ENCODE measurements around the gene ESRP2.
A peak's percentile ranks its signal among the peaks of the same experiment; 100 is the strongest.

ESRP2 gene

DNA sequence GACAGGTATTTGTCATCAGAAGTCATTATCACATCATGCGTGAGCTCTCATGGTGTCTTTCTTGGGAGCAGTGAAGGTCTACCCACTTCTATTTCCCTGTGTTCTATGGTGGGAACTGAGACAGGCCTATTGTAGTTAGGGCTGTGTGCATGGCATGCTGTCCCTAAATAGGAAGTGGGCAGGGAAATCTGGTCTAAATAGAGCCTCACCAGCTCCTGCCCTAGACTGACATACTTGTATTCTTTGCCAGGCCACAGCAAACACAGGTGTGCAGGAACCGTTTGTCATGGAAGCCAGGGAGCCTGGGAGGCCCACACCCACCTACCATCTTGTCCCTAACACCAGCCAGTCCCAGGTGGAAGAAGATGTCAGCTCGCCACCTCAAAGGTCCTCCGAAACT is 38.5 kb upstream of the ESRP2 start:
- TF ChIP-seq EZH2phosphoT487 (IDR thresholded peaks at IDR 0.05; ENCODE audit: borderline replicate concordance, low read length) = no peak
- TF ChIP-seq, protein P1, sequence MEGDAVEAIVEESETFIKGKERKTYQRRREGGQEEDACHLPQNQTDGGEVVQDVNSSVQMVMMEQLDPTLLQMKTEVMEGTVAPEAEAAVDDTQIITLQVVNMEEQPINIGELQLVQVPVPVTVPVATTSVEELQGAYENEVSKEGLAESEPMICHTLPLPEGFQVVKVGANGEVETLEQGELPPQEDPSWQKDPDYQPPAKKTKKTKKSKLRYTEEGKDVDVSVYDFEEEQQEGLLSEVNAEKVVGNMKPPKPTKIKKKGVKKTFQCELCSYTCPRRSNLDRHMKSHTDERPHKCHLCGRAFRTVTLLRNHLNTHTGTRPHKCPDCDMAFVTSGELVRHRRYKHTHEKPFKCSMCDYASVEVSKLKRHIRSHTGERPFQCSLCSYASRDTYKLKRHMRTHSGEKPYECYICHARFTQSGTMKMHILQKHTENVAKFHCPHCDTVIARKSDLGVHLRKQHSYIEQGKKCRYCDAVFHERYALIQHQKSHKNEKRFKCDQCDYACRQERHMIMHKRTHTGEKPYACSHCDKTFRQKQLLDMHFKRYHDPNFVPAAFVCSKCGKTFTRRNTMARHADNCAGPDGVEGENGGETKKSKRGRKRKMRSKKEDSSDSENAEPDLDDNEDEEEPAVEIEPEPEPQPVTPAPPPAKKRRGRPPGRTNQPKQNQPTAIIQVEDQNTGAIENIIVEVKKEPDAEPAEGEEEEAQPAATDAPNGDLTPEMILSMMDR (IDR thresholded peaks at IDR 0.05; ENCODE audit: low read depth, low read length, poor library complexity, severe bottlenecking) = no peak
- peak overlapping the region; percentile 46; the same call in 1 of the 2 replicates for H3K4me2 ChIP-seq (ENCODE audit: low read length)
- H3K79me2 ChIP-seq (ENCODE audit: control insufficient read depth, low read length) = peaks cover 77% of the 10 kb centered on the region
- peaks cover 62% of the 10 kb centered on the region for H3K36me3 ChIP-seq (ENCODE audit: control insufficient read depth, low read length)
- no peak overlapping the region for H3K4me3 ChIP-seq (ENCODE audit: low read length)
- no peak overlapping the region for H3K27ac ChIP-seq (ENCODE audit: low read depth, low read length)
- H3K4me1 ChIP-seq (ENCODE audit: control insufficient read depth, low read length) = peaks cover 52% of the 10 kb centered on the region
- H3K9me2 ChIP-seq (replicated peaks; ENCODE audit: control insufficient read depth, low read length) = no peaks in the 10 kb centered on the region
- H3K9me3 ChIP-seq (ENCODE audit: control insufficient read depth, insufficient read depth, low read length) = no peaks in the 10 kb centered on the region
- H4K20me1 ChIP-seq (ENCODE audit: control insufficient read depth, insufficient read depth, low read depth, low read length) = 0 out of 2 replicates have a peak, but pooled peaks cover 2% of the 10 kb centered on the region
- H3K27me3 ChIP-seq (ENCODE audit: control insufficient read depth, low read length) = no peaks in the 10 kb centered on the region
- H3F3A ChIP-seq (ENCODE audit: control insufficient read depth, insufficient read depth) = peaks cover 6% of the 10 kb centered on the region; the same call in 1 of the 2 replicates

DNA sequence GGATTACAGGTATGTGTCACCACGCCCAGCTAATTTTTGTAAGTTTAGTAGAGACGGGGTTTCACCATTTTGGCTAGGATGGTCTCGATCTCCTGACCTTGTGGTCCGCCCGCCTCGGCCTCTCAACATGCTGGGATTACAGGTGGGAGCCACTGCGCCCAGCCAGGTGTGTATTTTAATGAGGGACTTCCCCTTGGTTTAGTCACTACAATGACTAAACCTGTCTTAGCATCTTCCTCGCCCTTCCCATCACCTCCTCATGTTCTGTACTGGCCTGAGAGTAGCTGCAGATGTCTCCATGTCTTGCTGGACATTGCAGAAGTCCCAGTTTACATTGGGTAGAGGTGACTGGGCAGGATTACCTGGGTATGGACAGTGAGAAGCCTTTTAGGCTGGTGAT is 38.0 kb upstream of the ESRP2 start:
- Histone ChIP-seq H3K4me3 (ENCODE audit: low read length) (no peak overlapping the region), H3K27ac (ENCODE audit: low read depth, low read length) (no peak overlapping the region), H3K9me2 (replicated peaks; ENCODE audit: control insufficient read depth, low read length) (no peaks in the 10 kb centered on the region), H3F3A (ENCODE audit: control insufficient read depth, insufficient read depth) (peaks cover 6% of the 10 kb centered on the region; the same call in 1 of the 2 replicates), H3K36me3 (ENCODE audit: control insufficient read depth, low read length) (peaks cover 67% of the 10 kb centered on the region), H4K20me1 (ENCODE audit: control insufficient read depth, insufficient read depth, low read depth, low read length) (0 out of 2 replicates have a peak, but pooled peaks cover 2% of the 10 kb centered on the region), H3K9me3 (ENCODE audit: control insufficient read depth, insufficient read depth, low read length) (no peaks in the 10 kb centered on the region), H3K79me2 (ENCODE audit: control insufficient read depth, low read length) (peaks cover 79% of the 10 kb centered on the region), H3K4me1 (ENCODE audit: control insufficient read depth, low read length) (peaks cover 52% of the 10 kb centered on the region), H3K27me3 (ENCODE audit: control insufficient read depth, low read length) (no peaks in the 10 kb centered on the region), H3K4me2 (ENCODE audit: low read length) (no peak overlapping the region)
- no peak for TF ChIP-seq EZH2phosphoT487 (IDR thresholded peaks at IDR 0.05; ENCODE audit: borderline replicate concordance, low read length)
- TF ChIP-seq, protein P1 (IDR thresholded peaks at IDR 0.05; ENCODE audit: low read depth, low read length, poor library complexity, severe bottlenecking) = no peak

DNA sequence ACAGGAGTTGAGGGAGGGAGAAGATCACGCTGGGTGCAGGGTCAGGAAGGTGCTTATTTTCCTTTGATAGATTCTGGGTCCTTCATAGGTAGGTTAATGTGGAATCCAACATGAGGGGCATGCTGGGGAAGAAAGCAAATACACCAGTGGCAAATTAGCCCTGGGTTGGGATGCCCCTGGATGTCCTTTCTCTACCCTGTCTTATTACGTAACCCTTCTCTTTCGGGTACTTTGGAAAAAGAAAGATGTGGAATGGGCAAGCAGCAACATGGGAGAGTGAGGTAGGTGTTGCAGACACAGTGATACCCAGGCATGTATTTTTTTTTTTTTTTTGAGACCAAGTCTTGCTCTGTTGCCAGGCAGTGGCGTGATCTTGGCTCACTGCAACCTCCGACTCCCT is 37.5 kb upstream of the ESRP2 start:
- TF ChIP-seq, protein P1 (IDR thresholded peaks at IDR 0.05; ENCODE audit: low read depth, low read length, poor library complexity, severe bottlenecking) = no peak
- TF ChIP-seq EZH2phosphoT487 (IDR thresholded peaks at IDR 0.05; ENCODE audit: borderline replicate concordance, low read length) = no peak
- peaks cover 83% of the 10 kb centered on the region for H3K79me2 ChIP-seq (ENCODE audit: control insufficient read depth, low read length)
- peaks cover 69% of the 10 kb centered on the region for H3K36me3 ChIP-seq (ENCODE audit: control insufficient read depth, low read length)
- no peak overlapping the region for H3K4me3 ChIP-seq (ENCODE audit: low read length)
- H3K4me2 ChIP-seq (ENCODE audit: low read length) = peak overlapping the region; percentile 17; the same call in 1 of the 2 replicates
- peaks cover 6% of the 10 kb centered on the region; the same call in 1 of the 2 replicates for H3F3A ChIP-seq (ENCODE audit: control insufficient read depth, insufficient read depth)
- H3K27ac ChIP-seq (ENCODE audit: low read depth, low read length) = 0 out of 2 replicates have a peak overlapping the region, but pooled peaks have one; percentile 4
- no peaks in the 10 kb centered on the region for H3K27me3 ChIP-seq (ENCODE audit: control insufficient read depth, low read length)
- H4K20me1 ChIP-seq (ENCODE audit: control insufficient read depth, insufficient read depth, low read depth, low read length) = 0 out of 2 replicates have a peak, but pooled peaks cover 2% of the 10 kb centered on the region
- H3K9me2 ChIP-seq (replicated peaks; ENCODE audit: control insufficient read depth, low read length) = no peaks in the 10 kb centered on the region
- H3K9me3 ChIP-seq (ENCODE audit: control insufficient read depth, insufficient read depth, low read length) = no peaks in the 10 kb centered on the region
- peaks cover 52% of the 10 kb centered on the region for H3K4me1 ChIP-seq (ENCODE audit: control insufficient read depth, low read length)
